Stimulated activated CD4-positive, alpha-beta T cell treated with anti-CD3 and anti-CD28 coated beads, Interleukin-1b, Interleukin-23, amount 100 ng/mL, for 48 hours (primary cell): ENCODE measurements around the gene RBMXL3.
"Not testable (repeated sequence)": the region's sequence is repeated elsewhere in the genome, so short reads cannot be mapped to it uniquely, and the experiment has no call there.

Experiments
- DNase-seq: peaks from one replicate; pipeline ENCODE4 v3.0.0-alpha.2; 2020

The RBMXL3 gene

GRCh38 chrX:115189110-115189509 is at the start of gene RBMXL3:
Gene RBMXL3, plus strand, starts transcription at chrX:115189410. Its CDS starts 32 bp downstream, at chrX:115189442.
- no peak for DNase-seq

GRCh38 chrX:115142057-115142456 is 47.2 kb upstream of the RBMXL3 start:
- no peak for DNase-seq

GRCh38 chrX:115147220-115147619 is 42.0 kb upstream of the RBMXL3 start:
- DNase-seq: no peak

GRCh38 chrX:115173181-115173580 is 16.0 kb upstream of the RBMXL3 start:
- DNase-seq: no peak

- no peak for DNase-seq
Measured at GRCh38 chrX:115174548-115174947, 14.7 kb upstream of the RBMXL3 start.

- DNase-seq: no peak
Measured at GRCh38 chrX:115177932-115178331, 11.3 kb upstream of the RBMXL3 start.

GRCh38 chrX:115178473-115178872 is 10.7 kb upstream of the RBMXL3 start:
- DNase-seq: no peak

GRCh38 chrX:115183980-115184379 is 5.2 kb upstream of the RBMXL3 start:
- DNase-seq: no peak

GRCh38 chrX:115189646-115190635 is 731 bp downstream of the RBMXL3 start:
- DNase-seq: no peak

- no peak for DNase-seq
Measured at GRCh38 chrX:115190636-115191489, 1.7 kb downstream of the RBMXL3 start.

- no peak for DNase-seq
Measured at GRCh38 chrX:115191490-115192243, 2.5 kb downstream of the RBMXL3 start.

- no peak for DNase-seq
Measured at GRCh38 chrX:115192244-115192700, 3.1 kb downstream of the RBMXL3 start.

GRCh38 chrX:115204040-115204439 is 14.8 kb downstream of the RBMXL3 start:
- no peak for DNase-seq

- DNase-seq: not testable (repeated sequence)
Measured at GRCh38 chrX:115209547-115209946, 20.3 kb downstream of the RBMXL3 start.

- DNase-seq: no peak
Measured at GRCh38 chrX:115214151-115214550, 24.9 kb downstream of the RBMXL3 start.

GRCh38 chrX:115214605-115215004 is 25.4 kb downstream of the RBMXL3 start:
- DNase-seq: no peak

GRCh38 chrX:115217346-115217745 is 28.1 kb downstream of the RBMXL3 start:
- not testable (repeated sequence) for DNase-seq

- DNase-seq: no peak
Measured at GRCh38 chrX:115226929-115227328, 37.7 kb downstream of the RBMXL3 start.

- DNase-seq: no peak
Measured at GRCh38 chrX:115229337-115230003, 40.3 kb downstream of the RBMXL3 start.

- DNase-seq: no peak
Measured at GRCh38 chrX:115232933-115233496, 43.8 kb downstream of the RBMXL3 start.
